Lower lobe of right lung (tissue), 2 donors: ENCODE measurements around the gene GREM2. TPM values are rescaled to one million over a fixed set of nuclear protein-coding genes. Genes with fewer than 3 reads are reported as not detected.

ENCODE experiments used
- ATAC-seq, 2 donors: fragments of 200-7000 bp; cut with Tn5 transposase; one replicate each; pipeline ENCODE4 v1.9.1; 2020 to 2022; ENCODE audit warnings: mild to moderate bottlenecking in 2 of 2, moderate library complexity in 2 of 2
- DNase-seq: peaks from one replicate; pipeline ENCODE4 v3.0.0-alpha.2; 2020
- H3K27ac ChIP-seq: fragments of 200-600 bp; one replicate; pipeline ENCODE4 v1.8.0; 2022
- H3K27me3 ChIP-seq: fragments of 200-600 bp; one replicate; pipeline ENCODE4 v1.8.0; 2022; ENCODE audit warnings: low read depth
- H3K36me3 ChIP-seq: fragments of 200-600 bp; one replicate; pipeline ENCODE4 v1.8.0; 2022; ENCODE audit warnings: mild to moderate bottlenecking
- H3K4me1 ChIP-seq: fragments of 200-600 bp; one replicate; pipeline ENCODE4 v1.8.0; 2022
- H3K4me3 ChIP-seq: fragments of 200-600 bp; one replicate; pipeline ENCODE4 v1.8.0; 2022; ENCODE audit warnings: mild to moderate bottlenecking
- H3K9me3 ChIP-seq: fragments of 200-600 bp; one replicate; pipeline ENCODE4 v1.8.0; 2022
- CTCF ChIP-seq: fragments of 200-600 bp; IDR thresholded peaks from one replicate; pipeline ENCODE4 v1.8.0; 2022; ENCODE audit warnings: antibody characterized with exemption, mild to moderate bottlenecking
- intact Hi-C: fragments of 100-400 bp; cut with DNase I; formaldehyde crosslinking; loops from one replicate; pipeline ENCODE4 v1.11.0; 2022
- total RNA-seq: library from RNA; stranded (reverse); fragmentation: NEBNext Ultra II Directional; extraction: Animal tissue kit (Norgen Biotek cat#: 25700); gene quantifications from one replicate; pipeline ENCODE4 v1.2.1, GENCODE V29; 2021
- donor health status: DM: no; HTN: yes; CAD: no; lungs with severe emphysema.

The GREM2 gene
- total RNA-seq, 1 donor from 2014 or later, result 0.74 TPM

- Histone ChIP-seq H3K4me3 (no peak overlapping the region), H3K36me3 (no peaks in the 10 kb centered on the region), H3K9me3 (no peaks in the 10 kb centered on the region), H3K4me1 (no peaks in the 10 kb centered on the region), H3K27ac (no peak overlapping the region), H3K27me3 (no peaks in the 10 kb centered on the region)
- DNase-seq (no peak), ATAC-seq (no peak)
- TF ChIP-seq CTCF, result no peak
- intact Hi-C loops, result no loop called here
Measured at GRCh38 chr1:240589585-240590110, 22.3 kb downstream of the GREM2 start.

GRCh38 chr1:240586006-240586405 lies 25.9 kb downstream of the GREM2 start:
- ATAC-seq, result no peak

GRCh38 chr1:240582953-240583352 lies 29.0 kb downstream of the GREM2 start:
- no peak overlapping the region for H3K27ac ChIP-seq
- no peaks in the 10 kb centered on the region for H3K27me3 ChIP-seq
- H3K4me3 ChIP-seq, result no peak overlapping the region
- no peaks in the 10 kb centered on the region for H3K4me1 ChIP-seq
- TF ChIP-seq CTCF, result no peak
- intact Hi-C loops, result no loop called here
- no peak for DNase-seq
- ATAC-seq, result no peak
- H3K36me3 ChIP-seq, result no peaks in the 10 kb centered on the region
- no peaks in the 10 kb centered on the region for H3K9me3 ChIP-seq

More at GRCh38 chr1:240586006-240586405, 25.9 kb downstream of the GREM2 start:
- H3K36me3 ChIP-seq, result no peaks in the 10 kb centered on the region
- no peaks in the 10 kb centered on the region for H3K27me3 ChIP-seq
- intact Hi-C loops, result no loop called here
- no peak for DNase-seq
- no peaks in the 10 kb centered on the region for H3K9me3 ChIP-seq
- TF ChIP-seq CTCF, result no peak
- H3K4me3 ChIP-seq, result no peak overlapping the region
- H3K4me1 ChIP-seq, result no peaks in the 10 kb centered on the region
- no peak overlapping the region for H3K27ac ChIP-seq

- no peak overlapping the region for H3K27ac ChIP-seq
- TF ChIP-seq CTCF, result no peak
- H3K27me3 ChIP-seq, result no peaks in the 10 kb centered on the region
- no peak overlapping the region for H3K4me3 ChIP-seq
- no peaks in the 10 kb centered on the region for H3K36me3 ChIP-seq
- peaks cover 6% of the 10 kb centered on the region for H3K4me1 ChIP-seq
- intact Hi-C loops, result no loop called here
- DNase-seq, result no peak
- ATAC-seq, result no peak
- no peaks in the 10 kb centered on the region for H3K9me3 ChIP-seq
Measured at GRCh38 chr1:240579511-240579910, 32.4 kb downstream of the GREM2 start.

GRCh38 chr1:240577095-240577494 lies 34.9 kb downstream of the GREM2 start:
- H3K4me1 ChIP-seq, result peaks cover 6% of the 10 kb centered on the region
- TF ChIP-seq CTCF, result no peak
- ATAC-seq, result no peak
- DNase-seq, result no peak
- no peak overlapping the region for H3K27ac ChIP-seq
- no peak overlapping the region for H3K4me3 ChIP-seq
- H3K27me3 ChIP-seq, result no peaks in the 10 kb centered on the region
- H3K36me3 ChIP-seq, result no peaks in the 10 kb centered on the region
- intact Hi-C loops, result no loop called here
- H3K9me3 ChIP-seq, result no peaks in the 10 kb centered on the region
